Ammon's horn (tissue), 1 donor: Measurements from ENCODE around the gene OST4.

ENCODE experiments used
- DNase-seq: peaks from one replicate; pipeline ENCODE4 v3.0.0-alpha.2; 2016; ENCODE audit warnings: low spot score

Gene OST4

GRCh38 chr2:27092696-27093429 lies 21.4 kb upstream of the OST4 start:
- DNase-seq, result no peak

DNA sequence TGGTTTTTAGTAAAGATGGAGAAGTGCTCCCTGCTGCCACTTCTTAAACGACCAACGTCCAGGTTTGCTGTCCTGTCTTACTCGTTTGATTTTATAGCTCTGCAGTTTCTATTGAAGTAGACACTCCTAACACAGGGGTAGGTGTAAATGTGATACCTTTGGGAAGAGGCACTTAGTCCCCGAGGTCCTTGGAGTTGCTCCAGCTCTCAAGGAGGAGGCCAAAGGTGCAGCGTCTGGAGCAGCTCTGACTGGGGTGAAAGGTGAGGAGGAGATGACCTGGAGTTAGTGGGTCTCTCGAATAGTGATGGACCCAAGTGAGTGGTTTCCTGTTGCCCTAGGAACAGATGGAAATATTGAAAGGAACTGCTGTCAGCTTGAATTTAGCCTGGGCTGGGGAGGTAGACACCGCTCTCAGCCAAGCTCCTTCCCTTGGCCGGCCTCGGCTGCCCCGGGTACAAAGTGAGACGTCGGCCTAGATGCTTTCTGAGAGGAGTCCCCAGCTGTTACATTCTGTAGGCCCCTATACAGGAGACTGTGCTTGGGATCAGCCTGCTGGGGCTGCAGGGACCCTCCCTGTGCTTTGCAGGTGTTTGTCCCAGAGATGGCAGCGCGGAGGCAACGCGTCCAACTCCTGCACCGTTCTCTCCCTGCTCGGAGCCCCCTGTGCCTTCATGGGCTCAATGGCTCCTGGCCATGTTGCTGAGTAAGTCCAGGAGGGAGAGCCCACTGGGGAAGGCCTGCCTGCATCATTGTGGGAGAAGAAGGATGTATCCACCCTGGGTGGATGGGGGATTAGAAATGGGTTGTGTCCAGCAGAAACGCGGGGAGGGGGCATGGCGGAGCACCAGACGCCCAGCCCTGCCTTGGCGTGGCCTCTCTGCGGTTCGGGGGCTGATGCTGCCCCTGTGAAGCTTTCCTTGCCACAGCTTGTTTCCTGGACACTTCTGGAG lies 20.6 kb upstream of the OST4 start:
- DNase-seq, result no peak

- DNase-seq, result no peak
Measured at GRCh38 chr2:27089111-27089954, 17.9 kb upstream of the OST4 start.

DNA sequence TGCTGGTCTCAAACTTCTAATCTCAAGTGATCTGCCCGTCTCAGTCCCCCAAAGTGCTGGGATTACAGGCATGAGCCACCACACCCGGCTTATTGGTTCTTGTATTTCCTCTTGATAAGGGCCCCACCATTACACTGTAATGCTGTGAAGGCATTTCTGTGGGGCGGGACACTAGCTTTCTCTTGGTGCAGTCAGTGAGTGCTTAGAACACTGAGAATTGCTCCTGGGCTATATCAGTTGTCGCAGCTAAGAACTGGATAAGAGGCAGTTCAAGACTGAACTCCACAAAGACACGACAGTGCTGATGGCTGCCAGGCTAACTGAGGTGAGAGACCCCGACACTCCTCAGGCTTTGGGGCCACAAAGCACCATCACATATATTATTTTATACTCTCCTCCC lies 17.2 kb upstream of the OST4 start:
- no peak for DNase-seq

DNA sequence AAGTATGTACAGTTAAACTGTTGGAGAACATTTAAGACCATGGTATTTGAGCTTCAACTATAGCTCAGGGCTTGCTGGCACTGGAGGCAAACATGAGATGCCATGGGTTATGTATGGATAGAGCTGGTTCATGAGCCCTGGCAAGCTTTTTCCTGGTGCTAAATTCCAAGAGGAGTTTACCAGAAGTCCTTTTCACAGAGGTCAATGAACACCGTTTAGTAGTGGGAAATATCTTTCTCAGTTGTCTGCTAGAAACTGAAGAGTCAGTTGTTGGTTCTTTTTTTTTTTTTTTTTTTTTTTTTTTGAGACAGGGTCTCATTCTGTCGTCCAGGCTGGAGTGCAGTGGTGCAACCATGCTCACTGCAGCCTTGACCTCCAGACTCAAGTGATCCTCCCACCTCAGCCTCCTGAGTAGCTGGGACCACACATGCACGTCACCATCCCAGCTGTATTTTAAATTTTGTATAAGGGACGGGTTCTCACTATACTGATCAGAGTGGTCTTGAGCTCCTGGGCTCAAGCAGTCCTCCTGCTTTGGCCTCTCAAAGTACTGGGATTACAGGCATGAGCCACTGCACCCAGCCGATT lies 16.5 kb upstream of the OST4 start:
- DNase-seq, result no peak

DNA sequence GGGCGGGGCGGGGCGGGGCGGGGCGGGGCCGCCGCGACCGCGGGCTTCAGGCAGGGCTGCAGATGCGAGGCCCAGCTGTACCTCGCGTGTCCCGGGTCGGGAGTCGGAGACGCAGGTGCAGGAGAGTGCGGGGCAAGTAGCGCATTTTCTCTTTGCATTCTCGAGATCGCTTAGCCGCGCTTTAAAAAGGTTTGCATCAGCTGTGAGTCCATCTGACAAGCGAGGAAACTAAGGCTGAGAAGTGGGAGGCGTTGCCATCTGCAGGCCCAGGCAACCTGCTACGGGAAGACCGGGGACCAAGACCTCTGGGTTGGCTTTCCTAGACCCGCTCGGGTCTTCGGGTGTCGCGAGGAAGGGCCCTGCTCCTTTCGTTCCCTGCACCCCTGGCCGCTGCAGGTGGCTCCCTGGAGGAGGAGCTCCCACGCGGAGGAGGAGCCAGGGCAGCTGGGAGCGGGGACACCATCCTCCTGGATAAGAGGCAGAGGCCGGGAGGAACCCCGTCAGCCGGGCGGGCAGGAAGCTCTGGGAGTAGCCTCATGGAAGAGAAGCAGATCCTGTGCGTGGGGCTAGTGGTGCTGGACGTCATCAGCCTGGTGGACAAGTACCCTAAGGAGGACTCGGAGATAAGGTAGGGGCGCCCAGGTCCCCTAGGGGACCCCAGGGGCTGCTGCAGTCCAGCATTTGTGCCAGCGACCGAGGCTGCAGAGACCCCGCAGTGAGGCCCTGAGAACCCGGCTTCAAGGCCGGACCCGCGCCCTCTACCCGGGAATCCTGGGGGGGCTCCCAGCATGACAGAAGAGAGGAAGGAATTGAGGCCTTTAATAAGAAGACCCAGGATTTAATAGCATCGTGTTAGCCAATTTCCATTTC lies 15.5 kb upstream of the OST4 start, which contains the start of gene KHK:
KHK (plus strand) TSS at position 49 of the 870 bp plus-strand sequence; CDS start at position 537, 488 bp downstream.
- DNase-seq, result no peak

DNA sequence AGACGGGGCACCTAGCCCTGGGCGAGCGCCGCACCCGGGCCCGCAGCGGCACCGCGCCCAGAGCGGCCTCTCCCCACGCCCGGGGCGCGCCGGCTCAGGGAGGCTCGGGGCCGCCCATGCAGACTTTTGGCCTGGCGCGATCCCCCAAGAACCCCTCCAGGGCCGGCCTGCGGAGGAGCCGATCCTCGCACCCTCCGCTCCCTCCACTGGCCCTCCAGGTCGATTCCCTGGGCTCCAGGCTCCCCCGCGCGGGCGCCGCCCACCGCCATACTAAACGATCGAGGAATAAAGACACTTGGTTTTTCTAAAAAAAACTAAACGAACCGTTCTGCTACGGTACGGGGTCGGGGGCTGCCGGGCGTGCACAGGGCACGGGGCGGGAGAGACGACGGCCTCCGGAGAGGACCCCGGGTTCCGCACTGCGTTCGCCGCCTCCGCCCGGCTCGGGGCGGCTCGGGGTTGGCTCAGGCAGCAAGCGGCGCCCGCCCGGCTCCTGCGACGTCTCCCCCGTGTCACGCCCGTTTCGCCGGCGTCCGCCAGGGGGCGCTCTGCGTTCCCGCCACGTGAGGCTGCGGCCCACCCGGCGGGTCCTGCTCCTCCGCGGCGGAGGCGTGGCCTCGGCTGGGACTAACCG lies 14.8 kb upstream of the OST4 start:
- DNase-seq, result peak; percentile 95

DNA sequence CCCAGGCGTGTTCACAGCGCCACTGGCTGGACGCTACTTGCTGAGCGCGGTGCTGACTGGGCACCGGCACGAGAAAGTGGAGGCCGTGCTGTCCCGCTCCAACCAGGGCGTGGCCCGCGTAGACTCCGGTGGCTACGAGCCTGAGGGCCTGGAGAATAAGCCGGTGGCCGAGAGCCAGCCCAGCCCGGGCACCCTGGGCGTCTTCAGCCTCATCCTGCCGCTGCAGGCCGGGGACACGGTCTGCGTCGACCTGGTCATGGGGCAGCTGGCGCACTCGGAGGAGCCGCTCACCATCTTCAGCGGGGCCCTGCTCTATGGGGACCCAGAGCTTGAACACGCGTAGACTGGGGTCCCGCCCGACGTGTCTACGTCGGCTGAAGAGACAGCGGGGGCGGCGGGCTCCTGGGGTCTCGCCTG lies 14.2 kb upstream of the OST4 start:
- peak; percentile 87 for DNase-seq

DNA sequence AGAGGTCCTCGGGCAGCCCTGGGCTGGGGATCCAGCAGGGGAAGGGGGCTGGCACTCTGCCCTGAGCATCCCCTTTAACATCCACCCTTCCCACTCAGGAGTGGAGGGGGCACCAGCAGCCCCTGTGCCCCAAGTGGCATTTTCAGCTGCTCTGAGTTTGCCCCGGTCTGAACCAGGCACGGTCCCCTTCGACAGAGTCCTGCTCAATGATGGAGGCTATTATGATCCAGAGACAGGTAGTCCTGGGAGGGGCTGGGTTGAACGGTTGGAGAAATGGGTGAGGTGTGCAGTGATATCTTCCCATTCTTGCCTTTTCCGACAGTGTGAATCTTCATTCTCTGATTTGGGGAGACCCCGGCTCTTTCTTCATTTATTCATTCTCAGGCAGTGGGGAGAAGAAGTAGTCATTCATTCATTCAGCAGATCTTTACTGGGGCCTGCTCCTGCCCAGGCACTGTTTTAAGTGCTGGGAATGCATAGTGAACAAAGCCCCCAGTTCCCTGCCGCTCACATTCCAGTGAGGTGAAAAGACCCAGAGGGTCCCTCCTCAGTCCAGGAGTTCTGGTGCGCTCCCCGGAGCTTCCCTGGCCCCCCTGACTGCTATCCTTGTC lies 13.7 kb upstream of the OST4 start:
- DNase-seq, result no peak

- DNase-seq, result no peak
Measured at GRCh38 chr2:27084297-27085061, 13.0 kb upstream of the OST4 start.

DNA sequence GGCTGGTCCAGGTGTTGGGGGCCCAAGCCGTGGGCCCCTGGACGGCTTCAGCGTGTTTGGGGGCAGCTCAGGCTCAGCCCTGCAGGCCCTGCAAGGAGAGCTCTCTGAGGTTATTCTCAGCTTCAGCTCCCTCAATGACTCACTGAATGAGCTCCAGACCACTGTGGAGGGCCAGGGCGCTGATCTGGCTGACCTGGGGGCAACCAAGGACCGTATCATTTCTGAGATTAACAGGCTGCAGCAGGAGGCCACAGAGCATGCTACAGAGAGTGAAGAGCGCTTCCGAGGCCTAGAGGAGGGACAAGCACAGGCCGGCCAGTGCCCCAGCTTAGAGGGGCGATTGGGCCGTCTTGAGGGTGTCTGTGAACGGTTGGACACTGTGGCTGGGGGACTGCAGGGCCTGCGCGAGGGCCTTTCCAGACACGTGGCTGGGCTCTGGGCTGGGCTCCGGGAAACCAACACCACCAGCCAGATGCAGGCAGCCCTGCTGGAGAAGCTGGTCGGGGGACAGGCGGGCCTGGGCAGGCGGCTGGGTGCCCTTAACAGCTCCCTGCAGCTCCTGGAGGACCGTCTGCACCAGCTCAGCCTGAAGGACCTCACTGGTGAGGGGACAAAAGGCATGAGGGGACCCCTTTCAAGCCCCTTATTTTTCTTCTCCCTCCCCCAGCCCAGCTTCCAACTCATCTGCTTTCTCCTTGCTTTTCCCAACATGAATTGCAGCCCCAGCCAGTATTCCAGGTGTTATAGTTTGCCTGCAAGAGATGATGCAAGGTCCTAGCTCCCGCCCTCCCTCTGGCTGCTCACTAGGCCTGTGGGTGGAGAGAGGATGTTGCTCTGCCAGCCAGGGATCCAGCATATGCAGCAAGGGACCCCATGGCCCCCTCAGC lies 12.2 kb upstream of the OST4 start:
- no peak for DNase-seq

GRCh38 chr2:27082773-27083409 lies 11.4 kb upstream of the OST4 start:
- DNase-seq, result no peak

DNA sequence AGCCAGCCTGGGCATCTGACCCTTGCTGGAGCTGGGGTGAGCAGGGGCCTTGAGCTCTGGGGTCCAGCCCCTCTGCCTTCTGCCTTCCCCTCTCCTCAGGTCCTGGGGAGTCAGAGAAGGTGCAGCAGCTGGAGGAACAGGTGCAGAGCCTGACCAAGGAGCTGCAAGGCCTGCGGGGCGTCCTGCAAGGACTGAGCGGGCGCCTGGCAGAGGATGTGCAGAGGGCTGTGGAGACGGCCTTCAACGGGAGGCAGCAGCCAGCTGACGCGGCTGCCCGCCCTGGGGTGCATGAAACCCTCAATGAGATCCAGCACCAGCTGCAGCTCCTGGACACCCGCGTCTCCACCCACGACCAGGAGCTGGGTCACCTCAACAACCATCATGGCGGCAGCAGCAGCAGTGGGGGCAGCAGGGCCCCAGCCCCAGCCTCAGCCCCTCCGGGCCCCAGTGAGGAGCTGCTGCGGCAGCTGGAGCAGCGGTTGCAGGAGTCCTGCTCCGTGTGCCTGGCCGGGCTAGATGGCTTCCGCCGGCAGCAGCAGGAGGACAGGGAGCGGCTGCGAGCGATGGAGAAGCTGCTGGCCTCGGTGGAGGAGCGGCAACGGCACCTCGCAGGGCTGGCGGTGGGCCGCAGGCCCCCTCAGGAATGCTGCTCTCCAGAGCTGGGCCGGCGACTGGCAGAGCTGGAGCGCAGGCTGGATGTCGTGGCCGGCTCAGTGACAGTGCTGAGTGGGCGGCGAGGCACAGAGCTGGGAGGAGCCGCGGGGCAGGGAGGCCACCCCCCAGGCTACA lies 10.7 kb upstream of the OST4 start:
- no peak for DNase-seq

DNA sequence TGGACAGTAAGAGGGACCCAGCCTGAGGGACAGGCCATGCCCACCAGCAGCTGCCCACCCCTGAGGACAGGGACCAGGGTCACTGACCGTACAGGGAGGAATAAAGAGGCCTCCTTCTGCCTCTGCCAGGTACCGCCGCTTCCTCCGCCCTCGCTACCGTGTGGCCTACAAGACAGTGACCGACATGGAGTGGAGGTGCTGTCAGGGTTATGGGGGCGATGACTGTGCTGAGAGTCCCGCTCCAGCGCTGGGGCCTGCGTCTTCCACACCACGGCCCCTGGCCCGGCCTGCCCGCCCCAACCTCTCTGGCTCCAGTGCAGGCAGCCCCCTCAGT lies 9.1 kb upstream of the OST4 start:
- no peak for DNase-seq

GRCh38 chr2:27080140-27080469 lies 8.7 kb upstream of the OST4 start:
- DNase-seq, result no peak

GRCh38 chr2:27079233-27080139 lies 8.0 kb upstream of the OST4 start:
- no peak for DNase-seq
